GM23248 (cell line): ENCODE measurements around the gene HEXIM1.

Experiments used
- EZH2 ChIP-seq: fragments of 200-600 bp; sonication (generic); IDR thresholded peaks from 2 replicates; pipeline ENCODE4 v1.6.1; 2018; ENCODE audit warnings: antibody characterized with exemption, mild to moderate bottlenecking; ENCODE audit not compliant: insufficient read depth, poor library complexity, severe bottlenecking
- EZH2phosphoT487 ChIP-seq: fragments of 200-600 bp; sonication (generic); IDR thresholded peaks from 2 replicates; pipeline ENCODE4 v1.6.1; 2018; ENCODE audit warnings: antibody characterized with exemption, moderate library complexity, mild to moderate bottlenecking, low read depth; ENCODE audit not compliant: insufficient read depth

GRCh38 chr17:45139533-45139920, 8.7 kb upstream of the HEXIM1 start:
- no peak for TF ChIP-seq EZH2
- no peak for TF ChIP-seq EZH2phosphoT487
